ENCODE results near the gene CHIC2.

CHIC2 gene

DNA sequence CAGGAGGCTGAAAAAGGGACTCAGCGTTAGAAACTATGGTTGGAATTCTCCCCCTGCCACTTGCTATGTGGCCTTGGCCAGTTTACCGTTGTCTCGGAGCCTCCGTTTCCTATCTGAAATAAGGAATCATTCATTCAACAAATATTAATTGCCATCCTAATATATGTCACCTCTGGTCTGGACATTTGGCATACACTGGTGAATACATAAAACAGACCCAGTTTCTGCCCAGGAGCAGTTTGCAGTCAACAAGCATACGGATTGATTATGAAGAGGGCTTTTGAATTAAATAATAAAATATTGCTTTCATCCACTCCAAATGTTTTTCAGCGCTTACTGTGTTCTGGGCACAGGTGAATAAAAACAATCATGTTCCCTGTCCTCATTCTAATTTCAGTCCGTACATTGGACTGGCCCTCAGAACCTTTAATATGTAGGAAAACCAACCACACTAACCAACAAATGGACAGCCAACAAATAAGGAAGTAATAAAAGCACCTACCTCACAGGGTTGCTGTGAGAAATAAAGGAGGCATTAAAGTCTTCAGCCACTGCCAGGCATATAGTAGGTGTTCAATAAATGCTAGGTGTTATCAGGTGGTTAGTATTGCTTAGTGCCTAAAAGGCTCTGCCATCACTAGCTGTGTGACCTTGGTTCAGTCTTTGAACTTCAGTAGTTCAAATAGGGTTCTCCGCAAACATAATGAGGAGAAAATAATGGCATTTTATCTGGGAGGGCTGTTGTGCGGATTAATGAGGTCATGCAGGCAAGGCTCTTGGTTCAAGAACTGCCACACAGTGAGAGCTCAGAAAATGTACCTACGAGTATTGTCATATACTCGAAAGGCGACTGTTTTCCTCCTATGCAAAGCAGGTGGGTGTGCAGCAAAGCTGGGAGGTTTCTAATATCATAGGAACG lies 28.3 kb upstream of the CHIC2 start:
- DNase-seq, result no peak

- peak; percentile 74 to 83 for DNase-seq
Measured at GRCh38 chr4:54091637-54092404, 27.4 kb upstream of the CHIC2 start.

DNA sequence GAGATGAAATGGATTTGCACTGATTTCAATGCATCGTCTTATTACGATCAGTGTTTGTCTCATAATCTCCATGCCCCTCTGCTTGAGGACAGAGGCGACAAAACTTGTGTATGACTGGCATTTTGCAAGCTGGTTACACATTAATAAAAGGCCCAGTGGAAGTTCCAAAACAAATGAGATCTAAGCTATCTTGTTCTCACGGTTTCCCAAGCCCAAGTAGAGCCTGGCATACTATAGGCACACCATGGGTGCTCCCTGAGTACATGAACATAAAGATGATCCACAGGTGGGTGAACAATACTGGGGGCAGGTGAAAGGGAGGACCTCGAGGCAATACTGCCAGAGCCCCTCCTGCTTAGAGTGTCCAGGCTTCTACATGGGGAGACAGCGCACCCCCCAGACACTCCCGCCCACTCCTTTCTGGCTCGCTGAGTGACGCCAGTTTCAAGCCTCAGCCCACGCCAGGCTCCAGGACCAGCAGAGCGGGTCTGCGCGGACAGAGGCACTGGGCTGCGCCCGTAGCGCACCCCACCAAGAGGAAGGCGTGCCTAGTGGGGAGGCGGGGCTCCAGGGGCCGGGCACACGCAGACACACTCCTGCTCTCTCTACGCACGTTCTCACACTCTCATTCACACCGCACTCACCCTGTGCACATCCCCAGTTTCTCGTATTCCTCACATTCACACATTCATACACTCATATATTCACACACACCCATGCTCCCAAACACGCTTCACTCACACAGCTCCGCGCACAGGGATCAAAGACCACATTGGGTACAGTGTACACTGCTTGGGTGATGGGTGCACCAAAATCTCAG lies 26.6 kb upstream of the CHIC2 start:
- peak in 1 of 2 experiments; percentile 15 for DNase-seq

DNA sequence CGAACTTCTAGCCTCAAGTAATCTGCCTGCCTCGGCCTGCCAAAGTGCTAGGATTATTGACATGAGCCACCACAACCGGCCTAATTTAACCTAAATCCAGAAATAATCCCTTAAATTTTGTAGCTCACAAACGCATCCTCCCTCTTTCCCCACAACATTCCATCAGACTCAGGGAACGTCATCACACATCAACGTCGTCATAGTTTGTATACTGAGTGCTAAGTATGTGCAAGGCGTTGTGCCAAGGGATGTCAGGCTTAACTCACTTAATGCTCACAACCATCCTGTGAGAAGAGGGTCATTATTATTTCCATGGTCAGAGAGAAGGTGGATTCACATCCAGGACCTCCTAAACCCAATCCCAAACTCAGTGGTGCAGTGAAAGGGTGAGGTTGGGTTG lies 26.0 kb upstream of the CHIC2 start:
- no peak for DNase-seq

GRCh38 chr4:54089875-54090274 lies 25.5 kb upstream of the CHIC2 start:
- no peak for DNase-seq

DNA sequence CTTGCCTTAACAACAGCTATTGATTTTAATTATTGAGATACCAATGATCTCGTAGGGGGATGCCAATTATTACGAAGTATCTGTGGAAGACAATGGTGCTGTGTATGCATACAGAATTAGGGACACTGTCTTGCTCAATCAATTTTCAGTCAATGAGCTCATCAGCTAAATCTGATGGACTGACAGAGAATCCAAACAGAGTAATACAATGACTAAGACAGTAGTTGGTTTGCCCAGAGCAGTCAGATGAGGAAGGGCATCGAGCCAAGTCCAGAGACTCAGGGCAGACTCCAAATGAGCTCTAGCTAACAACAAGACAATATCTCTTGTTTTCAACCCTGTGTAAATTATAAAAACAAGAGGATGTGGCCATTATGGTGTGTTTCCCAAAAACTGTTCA lies 20.9 kb upstream of the CHIC2 start:
- DNase-seq, result no peak

GRCh38 chr4:54082168-54082567 lies 17.8 kb upstream of the CHIC2 start:
- peak in 1 of 2 experiments; percentile 50 for DNase-seq

- no peak for DNase-seq
Measured at GRCh38 chr4:54077812-54078211, 13.4 kb upstream of the CHIC2 start.

DNA sequence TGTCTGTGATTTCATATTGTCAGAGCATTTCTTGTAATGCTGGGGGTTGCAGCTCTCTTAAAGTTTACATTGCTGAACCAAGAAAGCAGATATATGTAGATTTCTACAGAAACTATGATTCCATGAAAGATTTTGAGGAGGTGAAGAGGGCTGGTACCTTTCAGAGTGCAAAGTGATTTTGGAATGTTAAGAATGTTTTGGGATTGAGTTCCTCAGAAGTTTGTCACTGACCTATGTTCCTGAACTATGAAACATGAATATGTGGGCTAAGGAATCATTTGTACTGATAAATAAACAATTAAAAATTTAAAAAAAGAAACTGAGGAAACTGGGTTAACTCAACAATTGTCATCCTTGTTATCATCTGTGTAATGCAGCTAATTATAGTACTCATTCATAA lies 12.3 kb upstream of the CHIC2 start:
- DNase-seq, result no peak

- no peak for DNase-seq
Measured at GRCh38 chr4:54074381-54074780, 10.0 kb upstream of the CHIC2 start.

DNA sequence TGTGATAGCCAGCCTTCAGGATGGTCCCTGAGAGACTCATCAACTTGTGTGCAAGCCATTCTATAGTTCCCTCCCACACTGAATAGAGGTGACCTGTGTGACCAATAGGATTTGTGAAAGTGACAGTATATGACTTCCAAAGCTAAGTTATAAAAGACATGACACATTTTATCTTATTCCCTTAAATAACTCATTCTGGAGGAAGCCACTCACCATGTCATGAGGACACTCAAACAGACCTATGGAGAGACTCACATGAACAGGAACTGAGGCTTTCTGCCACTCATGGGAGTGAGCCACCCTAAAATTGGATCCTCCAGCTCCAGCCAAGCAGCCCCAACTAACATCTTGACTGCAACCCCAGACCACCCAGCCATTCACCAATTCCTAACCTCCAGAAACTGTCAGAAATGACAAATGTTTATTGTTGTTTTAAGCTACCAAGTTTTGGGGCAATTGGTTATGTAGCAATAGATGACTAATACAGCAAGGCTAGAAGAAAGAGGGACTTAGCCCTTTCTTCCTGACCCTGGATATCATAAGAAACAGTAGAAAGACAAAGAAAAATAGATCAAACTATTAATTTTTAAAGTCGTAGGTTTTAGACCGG lies 9.0 kb upstream of the CHIC2 start:
- no peak for DNase-seq

GRCh38 chr4:54067166-54067565 lies 2.8 kb upstream of the CHIC2 start:
- DNase-seq, result no peak

DNA sequence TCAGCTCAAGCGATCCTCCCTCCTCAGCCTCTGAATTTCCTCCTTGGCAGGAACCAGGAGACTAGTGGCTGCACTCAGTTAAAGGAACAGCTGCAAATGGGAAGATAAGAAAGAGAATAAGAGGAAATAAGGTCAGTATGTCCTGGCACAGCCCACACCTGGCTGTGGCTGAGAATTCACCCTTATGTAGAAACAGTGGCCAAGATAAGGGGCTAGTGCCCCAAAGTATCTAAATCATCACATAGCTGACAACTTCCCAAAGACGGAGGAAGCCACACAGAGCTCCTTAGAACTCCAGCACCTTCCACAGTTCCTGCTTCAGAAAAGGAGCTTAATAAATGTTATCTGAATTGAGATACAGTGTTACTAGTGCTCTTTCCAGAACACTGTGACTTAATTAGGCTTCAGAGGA lies 2.3 kb upstream of the CHIC2 start:
- DNase-seq, result no peak

DNA sequence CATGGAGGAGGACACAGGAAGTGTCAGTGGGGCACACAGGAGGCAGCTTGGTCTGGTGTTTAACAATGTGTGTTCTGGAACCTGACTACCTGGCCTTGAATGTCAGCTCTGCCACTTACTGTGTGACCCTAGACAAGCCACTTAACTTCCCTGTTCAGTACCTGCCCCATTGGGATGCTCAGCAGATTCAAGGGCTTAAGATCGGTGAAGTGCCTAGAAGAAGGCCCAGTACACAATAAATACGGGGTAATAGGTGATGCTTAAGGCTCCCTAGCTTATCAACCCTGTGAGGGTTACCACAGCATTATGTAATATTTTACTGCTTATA lies 1.6 kb upstream of the CHIC2 start:
- no peak for DNase-seq

DNA sequence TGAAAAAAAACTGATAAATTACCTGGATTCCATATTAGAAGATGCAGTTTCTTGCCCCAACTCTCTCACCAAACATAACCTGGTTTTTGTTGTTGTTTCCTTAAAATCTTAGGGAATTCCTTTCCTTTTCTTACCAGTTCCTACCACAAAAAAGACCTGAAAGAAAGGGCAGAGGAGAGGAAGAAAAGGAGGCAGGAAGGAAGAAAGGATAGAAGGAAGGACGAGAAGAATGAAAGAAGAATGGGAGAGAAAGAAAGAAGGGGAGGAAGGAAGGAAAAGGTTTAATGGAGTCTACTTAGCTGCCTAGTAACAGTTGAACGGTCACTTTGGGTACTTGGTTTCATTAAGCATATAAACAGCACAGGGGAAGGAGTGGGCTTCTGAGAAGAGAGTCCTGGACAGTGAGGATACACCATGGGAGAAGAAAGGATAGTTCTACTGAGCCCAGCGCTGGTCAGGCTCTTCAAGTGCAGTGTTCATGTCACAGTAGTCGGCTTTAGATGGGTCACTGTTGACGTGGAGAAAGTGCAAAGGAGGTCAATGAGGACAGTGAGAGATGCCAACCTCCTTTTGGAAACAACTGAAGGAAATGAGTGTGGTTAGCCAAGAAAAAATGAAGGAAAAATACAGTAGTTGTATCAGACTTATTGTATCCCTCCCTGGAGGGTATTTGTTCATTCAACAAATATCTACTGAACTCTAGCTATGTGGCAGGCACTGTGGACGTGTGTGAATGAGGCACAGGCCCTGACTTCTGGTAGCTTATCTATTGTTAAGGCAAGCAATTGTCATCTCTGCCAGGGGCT lies 1.1 kb upstream of the CHIC2 start:
- DNase-seq, result no peak

DNA sequence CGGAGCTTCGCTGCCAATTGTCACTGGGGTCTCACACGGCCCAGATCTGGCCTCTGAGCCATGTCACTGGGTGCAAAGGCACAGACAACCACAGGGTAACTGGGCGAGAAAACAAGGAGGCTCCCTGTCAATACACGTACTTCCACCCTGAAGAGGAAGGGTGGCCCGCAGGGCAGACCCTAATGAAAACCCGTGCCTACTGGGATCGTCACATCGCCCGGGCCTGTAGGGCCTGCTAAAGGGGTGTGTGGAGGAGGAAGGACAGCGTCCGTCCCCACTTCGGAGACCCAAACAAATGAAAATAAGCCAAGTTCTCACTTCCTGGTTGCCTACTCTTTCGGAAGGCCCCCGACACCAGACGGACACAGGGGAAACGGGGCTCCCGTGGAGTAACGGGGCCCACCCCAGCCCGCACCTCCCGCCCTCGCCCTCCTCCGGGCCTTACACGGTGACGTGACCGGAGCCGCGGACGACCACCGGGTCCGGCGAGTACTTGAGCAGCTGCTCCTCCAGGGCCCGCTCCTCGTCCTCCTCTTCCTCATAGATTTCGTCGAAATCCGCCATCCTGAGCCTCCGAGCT lies 578 bp downstream of the CHIC2 start:
- DNase-seq, result peak in 1 of 2 experiments; percentile 18

DNA sequence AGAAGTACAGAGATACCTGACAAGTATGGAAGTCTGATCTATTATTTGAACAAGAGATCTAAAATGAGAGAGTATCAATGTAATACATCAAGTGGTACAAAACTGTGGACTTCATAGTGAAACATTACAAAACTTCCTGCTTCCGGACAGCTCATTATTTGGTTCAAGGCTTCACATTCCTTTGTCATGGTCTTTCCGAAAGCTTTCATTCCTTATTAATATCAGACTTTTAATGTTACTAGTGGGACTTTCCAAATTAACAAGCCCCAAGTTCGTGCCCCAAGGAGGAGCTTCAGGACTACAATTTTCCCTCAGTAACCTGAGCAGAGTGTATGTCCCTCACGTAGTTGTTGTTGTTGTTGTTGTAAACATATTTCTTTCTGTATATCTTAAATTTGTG lies 1.2 kb downstream of the CHIC2 start:
- DNase-seq, result no peak

- no peak for DNase-seq
Measured at GRCh38 chr4:54062392-54062791, 2.0 kb downstream of the CHIC2 start.

DNA sequence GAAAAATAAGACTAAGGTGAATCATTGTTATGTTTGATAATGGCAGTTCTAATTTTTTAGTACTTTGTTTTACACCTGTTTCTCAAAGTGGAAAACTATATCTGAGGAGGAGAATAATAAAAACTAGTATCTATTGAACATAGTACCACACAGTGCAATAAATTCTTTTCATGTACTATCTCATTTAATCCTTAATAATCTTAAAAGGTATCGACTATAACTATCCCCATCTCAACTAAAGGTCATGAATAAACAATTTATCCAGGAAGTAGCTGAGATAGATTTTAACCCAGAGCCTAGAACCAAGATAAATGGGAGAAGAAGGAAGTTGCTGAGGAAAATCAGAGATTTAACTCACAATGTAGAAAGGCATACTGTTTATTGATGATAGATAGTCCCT lies 2.5 kb downstream of the CHIC2 start:
- DNase-seq, result no peak

DNA sequence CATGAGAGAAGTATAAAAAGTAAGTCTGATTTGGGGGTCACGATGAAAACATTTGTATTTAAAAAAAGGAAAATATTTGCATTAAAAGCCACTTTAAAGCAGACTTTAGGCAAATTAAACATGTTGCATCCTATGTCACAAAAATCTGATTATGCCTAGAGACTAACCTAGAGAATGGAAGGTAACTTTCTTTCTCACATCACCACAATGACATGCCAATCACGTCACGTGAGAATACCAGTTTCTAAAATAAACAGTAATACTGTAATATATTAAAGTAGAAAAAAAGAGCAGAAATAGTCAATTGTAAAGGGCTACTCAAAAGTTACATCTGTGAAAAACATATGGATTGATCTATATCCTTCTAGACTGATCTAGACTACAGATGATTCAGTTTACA lies 3.3 kb downstream of the CHIC2 start:
- DNase-seq, result no peak

- no peak for DNase-seq
Measured at GRCh38 chr4:54060116-54060515, 4.3 kb downstream of the CHIC2 start.

DNA sequence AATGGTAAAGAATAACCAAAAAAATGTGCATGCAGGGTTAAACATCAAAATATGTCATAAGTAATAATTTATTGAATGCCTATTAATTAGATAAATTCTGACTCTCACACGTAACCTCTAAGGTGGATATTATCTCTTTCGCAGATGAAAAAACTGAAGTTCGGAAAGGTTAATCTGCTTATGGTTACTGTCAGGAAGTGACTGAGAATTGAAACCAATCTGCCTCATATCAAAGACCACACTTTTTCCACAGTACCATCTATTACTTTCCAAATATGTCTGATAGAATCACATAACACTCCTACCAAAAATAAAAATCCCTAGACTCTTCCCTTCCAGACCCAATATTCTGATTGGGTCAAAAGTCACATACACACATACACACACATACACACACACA lies 6.2 kb downstream of the CHIC2 start:
- DNase-seq, result no peak

Data from NCI-H524 (cell line).